Activated T-helper 1 cell treated with anti-CD3 and anti-CD28 coated beads, Interleukin-12 subunit alpha, Interleukin-12 subunit beta, Interleukin-2, Interleukin-4 antibody, amounts not matched to agents 30 ng/mL and 10 ng/mL and 1 ng/mL, durations not matched to agents 14 hours and 24 hours and 36 hours (primary cell): Measurements from ENCODE around the gene ADAM21. TPM values are rescaled to one million over a fixed set of nuclear protein-coding genes. Genes with fewer than 3 reads are reported as not detected.

Experiments used
- total RNA-seq: library from RNA; stranded (reverse); gene quantifications from 2 replicates; pipeline ENCODE4 v1.2.3, GENCODE V29; 2022

The ADAM21 gene
- total RNA-seq, 1 donor from 2014 or later = not detected

Other genes starting within 250 kb of the ADAM21 start
- gene COX16, start 92.5 kb upstream of the ADAM21 start, total RNA-seq = 67.3 and 67.7 TPM in 2 replicates
- 2.2 and 3.2 TPM in 2 replicates for gene SYNJ2BP, start 35.1 kb upstream of the ADAM21 start, total RNA-seq
- 0.47 and 0.61 TPM in 2 replicates for gene ADAM20, start 82.8 kb downstream of the ADAM21 start, total RNA-seq
- 59.3 and 63.7 TPM in 2 replicates for gene MED6, start 148.5 kb downstream of the ADAM21 start, total RNA-seq
- gene TTC9, start 189.7 kb downstream of the ADAM21 start, total RNA-seq = 6.6 and 6.7 TPM in 2 replicates